ENCODE results near the gene TP53BP2.

The TP53BP2 gene

GRCh38 chr1:223856386-223856785, 10.6 kb upstream of the TP53BP2 start:
- H3K27ac ChIP-seq (ENCODE audit: low read length): no peak overlapping the region
- no peaks in the 10 kb centered on the region for H3K79me2 ChIP-seq (ENCODE audit: insufficient read depth, low read length)
- ATAC-seq (ENCODE audit: insufficient read depth, low read depth) (no peak), DNase-seq (no peak)
- H3K9ac ChIP-seq (ENCODE audit: low read depth, low read length): no peak overlapping the region
- no peak for TF ChIP-seq CTCF (IDR thresholded peaks at IDR 0.05; ENCODE audit: borderline replicate concordance, extremely low read depth, low read length, poor library complexity, severe bottlenecking)
- no peaks in the 10 kb centered on the region for H3K4me1 ChIP-seq (ENCODE audit: insufficient read depth, low read length)
- no peak overlapping the region for H3K4me2 ChIP-seq (ENCODE audit: insufficient read depth, low read length)
- H3K9me3 ChIP-seq (ENCODE audit: insufficient read depth, low read length, severe bottlenecking): no peaks in the 10 kb centered on the region
- no peaks in the 10 kb centered on the region for H4K20me1 ChIP-seq (ENCODE audit: insufficient read depth, low read length)
- peaks cover 16% of the 10 kb centered on the region for H3K27me3 ChIP-seq (ENCODE audit: insufficient read depth, low read length, poor library complexity)
- H3K36me3 ChIP-seq (ENCODE audit: insufficient read depth, low read length): no peaks in the 10 kb centered on the region
- H3K4me3 ChIP-seq (ENCODE audit: low read depth in 1 of 2, low read length in 2 of 2): no peak overlapping the region
- no peak overlapping the region for H2AFZ ChIP-seq (ENCODE audit: low read depth, low read length)

- peaks cover 5% of the 10 kb centered on the region for H3K27me3 ChIP-seq (ENCODE audit: insufficient read depth, low read length, poor library complexity)
- no peak overlapping the region for H3K9ac ChIP-seq (ENCODE audit: low read depth, low read length)
- no peak for TF ChIP-seq CTCF (IDR thresholded peaks at IDR 0.05; ENCODE audit: borderline replicate concordance, extremely low read depth, low read length, poor library complexity, severe bottlenecking)
- no peak for TF ChIP-seq EZH2 (IDR thresholded peaks at IDR 0.05; ENCODE audit: borderline replicate concordance, low read depth, low read length, severe bottlenecking)
- H3K27ac ChIP-seq (ENCODE audit: low read length): no peak overlapping the region
- H3K4me3 ChIP-seq (ENCODE audit: low read depth in 1 of 2, low read length in 2 of 2): no peak overlapping the region
- H3K4me1 ChIP-seq (ENCODE audit: insufficient read depth, low read length): no peaks in the 10 kb centered on the region
- H3K4me2 ChIP-seq (ENCODE audit: insufficient read depth, low read length): no peak overlapping the region
- no peaks in the 10 kb centered on the region for H3K9me3 ChIP-seq (ENCODE audit: insufficient read depth, low read length, severe bottlenecking)
- no peaks in the 10 kb centered on the region for H3K79me2 ChIP-seq (ENCODE audit: insufficient read depth, low read length)
- no peaks in the 10 kb centered on the region for H4K20me1 ChIP-seq (ENCODE audit: insufficient read depth, low read length)
- no peak for DNase-seq
- no peaks in the 10 kb centered on the region for H3K36me3 ChIP-seq (ENCODE audit: insufficient read depth, low read length)
- ATAC-seq (ENCODE audit: insufficient read depth, low read depth): 0 out of 3 replicates have a peak, but pooled peaks have one; percentile 17
- no peak overlapping the region for H2AFZ ChIP-seq (ENCODE audit: low read depth, low read length)
These were observed 8.0 kb upstream of the TP53BP2 start for GRCh38 chr1:223853748-223854147.

GRCh38 chr1:223853275-223853674, 7.5 kb upstream of the TP53BP2 start:
- H3K9ac ChIP-seq (ENCODE audit: low read depth, low read length): no peak overlapping the region
- no peaks in the 10 kb centered on the region for H3K79me2 ChIP-seq (ENCODE audit: insufficient read depth, low read length)
- H2AFZ ChIP-seq (ENCODE audit: low read depth, low read length): no peak overlapping the region
- no peak overlapping the region for H3K27ac ChIP-seq (ENCODE audit: low read length)
- ATAC-seq (ENCODE audit: insufficient read depth, low read depth) (no peak), DNase-seq (no peak)
- H3K4me2 ChIP-seq (ENCODE audit: insufficient read depth, low read length): no peak overlapping the region
- H3K36me3 ChIP-seq (ENCODE audit: insufficient read depth, low read length): no peaks in the 10 kb centered on the region
- no peaks in the 10 kb centered on the region for H3K4me1 ChIP-seq (ENCODE audit: insufficient read depth, low read length)
- no peaks in the 10 kb centered on the region for H4K20me1 ChIP-seq (ENCODE audit: insufficient read depth, low read length)
- no peak overlapping the region for H3K4me3 ChIP-seq (ENCODE audit: low read depth in 1 of 2, low read length in 2 of 2)
- TF ChIP-seq CTCF (IDR thresholded peaks at IDR 0.05; ENCODE audit: borderline replicate concordance, extremely low read depth, low read length, poor library complexity, severe bottlenecking) (no peak), EZH2 (IDR thresholded peaks at IDR 0.05; ENCODE audit: borderline replicate concordance, low read depth, low read length, severe bottlenecking) (no peak)
- H3K27me3 ChIP-seq (ENCODE audit: insufficient read depth, low read length, poor library complexity): peaks cover 5% of the 10 kb centered on the region
- H3K9me3 ChIP-seq (ENCODE audit: insufficient read depth, low read length, severe bottlenecking): no peaks in the 10 kb centered on the region

GRCh38 chr1:223852337-223852736, 6.6 kb upstream of the TP53BP2 start:
- no peaks in the 10 kb centered on the region for H3K4me1 ChIP-seq (ENCODE audit: insufficient read depth, low read length)
- DNase-seq (no peak), ATAC-seq (ENCODE audit: insufficient read depth, low read depth) (no peak)
- H3K9me3 ChIP-seq (ENCODE audit: insufficient read depth, low read length, severe bottlenecking): no peaks in the 10 kb centered on the region
- H3K79me2 ChIP-seq (ENCODE audit: insufficient read depth, low read length): no peaks in the 10 kb centered on the region
- no peak overlapping the region for H3K27ac ChIP-seq (ENCODE audit: low read length)
- H3K9ac ChIP-seq (ENCODE audit: low read depth, low read length): no peak overlapping the region
- H3K4me3 ChIP-seq (ENCODE audit: low read depth in 1 of 2, low read length in 2 of 2): no peak overlapping the region
- no peak overlapping the region for H2AFZ ChIP-seq (ENCODE audit: low read depth, low read length)
- TF ChIP-seq CTCF (IDR thresholded peaks at IDR 0.05; ENCODE audit: borderline replicate concordance, extremely low read depth, low read length, poor library complexity, severe bottlenecking) (no peak), EZH2 (IDR thresholded peaks at IDR 0.05; ENCODE audit: borderline replicate concordance, low read depth, low read length, severe bottlenecking) (no peak)
- H3K4me2 ChIP-seq (ENCODE audit: insufficient read depth, low read length): no peak overlapping the region
- no peaks in the 10 kb centered on the region for H3K36me3 ChIP-seq (ENCODE audit: insufficient read depth, low read length)
- H4K20me1 ChIP-seq (ENCODE audit: insufficient read depth, low read length): no peaks in the 10 kb centered on the region
- H3K27me3 ChIP-seq (ENCODE audit: insufficient read depth, low read length, poor library complexity): peaks cover 5% of the 10 kb centered on the region
